GM21526 (cell line): Measurements from ENCODE around the gene PRCD.
"Not testable (repeated sequence)": the region's sequence is repeated elsewhere in the genome, so short reads cannot be mapped to it uniquely, and the experiment has no call there.

Experiments used
- ATAC-seq: cut with Tn5 transposase; IDR thresholded peaks from one replicate; pipeline ENCODE4 v1.9.1; 2021; ENCODE audit warnings: moderate library complexity; ENCODE audit not compliant: unreplicated experiment, low FRiP score

Gene PRCD

GRCh38 chr17:76550712-76551615 is 11.1 kb downstream of the PRCD start:
- ATAC-seq: no peak

- no peak for ATAC-seq
Observed at GRCh38 chr17:76551685-76552084, 11.8 kb downstream of the PRCD start.

DNA sequence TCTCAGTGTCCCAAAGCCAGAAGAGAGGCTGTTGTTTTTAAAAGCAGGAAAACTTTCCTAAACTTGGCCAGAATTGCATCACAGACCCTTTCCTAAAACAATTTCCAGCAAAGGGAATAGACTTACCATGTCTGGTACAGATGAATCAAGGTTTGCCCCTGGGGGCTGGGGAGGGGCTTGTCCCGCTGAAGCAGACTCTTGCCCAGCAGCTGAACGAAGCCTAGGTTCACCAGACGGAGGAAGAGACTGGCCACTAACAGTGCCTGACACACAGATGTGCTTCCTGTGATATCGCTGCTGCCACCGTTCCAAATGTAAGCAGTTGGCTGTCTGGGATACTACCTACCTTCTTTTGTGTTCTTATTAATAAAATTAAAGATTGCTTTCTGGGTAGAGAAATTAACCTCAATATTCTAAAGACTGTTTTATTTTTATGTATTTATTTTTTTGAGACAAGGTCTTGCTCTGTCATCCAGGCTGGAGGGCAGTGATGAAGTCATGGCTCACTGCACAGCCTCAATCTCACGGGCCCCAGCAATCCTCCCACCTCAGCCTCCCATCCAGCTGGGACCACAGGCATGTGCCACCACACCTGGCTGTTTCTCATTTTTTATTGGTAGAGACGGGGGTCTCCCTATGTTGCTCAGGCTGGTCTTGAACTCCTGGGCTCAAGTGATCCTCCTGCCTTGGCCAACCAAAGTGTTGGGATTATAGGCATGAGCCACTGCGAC is 13.5 kb downstream of the PRCD start:
- no peak for ATAC-seq

DNA sequence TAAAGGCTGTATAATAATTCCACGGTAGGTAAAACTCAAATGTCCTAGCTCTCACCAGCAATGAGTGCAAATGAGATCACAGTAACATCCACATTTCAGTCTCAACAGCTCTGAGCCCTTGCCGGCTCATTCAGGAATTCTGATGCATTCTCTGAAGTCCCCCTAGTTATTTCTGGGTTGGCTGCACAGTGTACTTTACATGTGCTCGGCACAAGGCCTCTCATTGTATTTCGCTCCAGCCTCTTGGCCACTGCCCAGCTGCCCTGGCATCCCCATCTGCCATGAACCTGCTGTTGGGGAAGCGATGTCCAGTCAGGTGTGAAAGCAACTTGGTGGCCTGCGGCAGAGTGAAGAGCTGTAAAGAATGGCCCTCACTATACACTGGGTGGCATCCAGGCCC is 14.3 kb downstream of the PRCD start:
- ATAC-seq: no peak

- peak; percentile 15 for ATAC-seq
Observed at GRCh38 chr17:76556765-76557367, 17.0 kb downstream of the PRCD start.

- peak; percentile 80 for ATAC-seq
Observed at GRCh38 chr17:76557368-76558197, 17.7 kb downstream of the PRCD start.

DNA sequence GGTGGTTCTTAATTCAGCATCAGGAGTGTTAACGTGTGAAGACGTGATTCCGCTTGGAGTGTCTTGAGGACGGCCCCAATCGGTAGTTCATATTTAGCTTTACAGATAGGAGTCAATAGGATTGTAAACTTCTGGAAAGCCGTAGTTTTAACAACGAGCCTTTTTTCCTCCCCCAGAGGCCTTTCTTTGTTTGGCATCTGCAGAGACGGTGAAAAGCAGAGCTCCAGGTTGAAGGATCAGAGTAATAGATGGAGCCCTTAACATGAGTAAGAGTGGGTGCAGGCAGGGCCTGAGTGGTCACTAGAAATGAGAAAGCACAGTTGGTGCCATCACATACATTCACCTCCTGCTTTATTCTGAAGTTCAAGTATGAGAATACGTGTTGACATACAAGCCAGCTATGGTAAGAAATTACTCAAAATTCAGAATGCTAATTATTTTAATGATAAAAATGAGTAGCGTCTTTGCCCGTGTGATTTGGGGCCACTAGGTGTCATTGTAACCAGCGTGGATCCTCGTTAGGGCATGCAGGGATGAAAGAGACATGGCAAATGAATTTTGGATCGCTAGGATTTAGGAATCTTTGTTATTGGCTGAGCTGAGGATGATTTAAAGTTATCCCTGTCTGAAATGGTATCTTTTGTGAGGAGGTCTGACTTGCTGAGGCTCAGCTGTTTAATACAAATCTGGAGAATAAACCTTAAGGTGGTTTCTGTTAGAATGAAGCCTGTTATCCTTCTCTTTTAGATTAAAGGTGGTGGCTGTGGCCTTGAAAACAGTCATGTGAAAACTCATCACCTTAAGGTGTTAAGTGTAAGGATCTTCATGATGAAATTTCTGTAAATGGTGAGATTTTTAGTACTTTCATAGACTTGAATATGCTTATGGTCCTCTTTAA is 18.6 kb downstream of the PRCD start:
- no peak for ATAC-seq

GRCh38 chr17:76559460-76559859 is 19.6 kb downstream of the PRCD start:
- ATAC-seq: not testable (repeated sequence)

DNA sequence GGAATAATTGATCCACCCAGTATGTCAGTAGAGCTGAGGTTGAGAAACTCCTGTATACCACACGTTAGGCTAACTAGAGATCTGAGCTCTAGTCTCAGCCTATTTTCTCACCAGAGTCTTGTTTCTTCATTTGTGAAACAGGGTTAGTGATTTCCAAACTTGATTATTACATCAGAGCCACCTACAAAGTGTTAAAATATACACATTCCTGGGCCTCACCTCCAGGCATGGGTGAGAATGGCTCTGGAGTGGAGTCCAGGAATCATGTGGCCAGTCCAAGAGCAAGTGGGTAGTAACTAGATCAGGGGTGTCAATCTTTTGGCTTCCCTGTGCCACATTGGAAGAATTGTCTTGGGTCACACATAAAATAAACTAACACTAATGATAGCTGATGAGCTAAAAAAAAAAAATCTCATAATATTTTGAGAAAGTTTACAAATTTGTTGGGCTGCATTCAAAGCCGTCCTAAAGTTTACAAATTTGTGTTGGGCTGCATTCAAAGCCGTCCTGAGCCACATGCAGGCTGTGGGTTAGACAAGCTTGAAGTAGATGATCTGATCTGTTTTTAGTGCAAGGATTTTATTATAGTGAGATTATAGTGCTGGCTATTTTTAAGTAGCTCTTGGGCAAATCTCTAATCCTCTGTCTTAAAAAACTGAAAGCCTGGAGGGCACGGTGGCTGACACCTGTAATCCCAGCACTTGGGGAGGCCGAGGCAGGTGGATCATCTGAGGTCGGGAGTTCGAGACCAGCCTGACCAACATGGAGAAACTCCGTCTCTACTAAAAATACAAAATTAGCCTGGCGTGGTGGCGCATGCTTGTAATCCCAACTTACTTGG is 20.4 kb downstream of the PRCD start:
- no peak for ATAC-seq

GRCh38 chr17:76560877-76561221 is 21.0 kb downstream of the PRCD start:
- ATAC-seq: no peak

- ATAC-seq: no peak
Observed at GRCh38 chr17:76561332-76561731, 21.5 kb downstream of the PRCD start.

DNA sequence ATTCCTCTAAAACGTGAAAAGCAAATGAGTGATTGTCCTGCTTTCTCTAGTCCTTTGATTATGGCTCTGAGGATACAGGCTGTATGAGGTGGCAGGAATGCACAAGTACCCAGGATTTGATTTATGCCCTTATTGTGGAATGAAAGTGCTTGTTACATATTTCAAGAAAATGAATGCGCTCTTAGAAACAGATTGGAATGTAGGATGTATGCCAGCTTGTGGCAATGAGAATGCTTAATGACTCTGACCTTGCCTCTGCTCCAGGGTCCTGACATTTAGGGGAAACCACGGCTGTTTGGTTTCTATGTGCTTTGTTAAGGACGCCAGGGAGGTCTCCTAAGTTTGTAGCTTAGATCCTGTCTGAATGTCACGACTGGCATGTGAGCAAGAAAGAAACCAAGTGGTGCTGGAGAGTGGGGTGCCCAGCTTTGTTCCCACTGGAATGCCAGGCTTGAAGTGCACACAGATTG is 22.0 kb downstream of the PRCD start:
- ATAC-seq: no peak

DNA sequence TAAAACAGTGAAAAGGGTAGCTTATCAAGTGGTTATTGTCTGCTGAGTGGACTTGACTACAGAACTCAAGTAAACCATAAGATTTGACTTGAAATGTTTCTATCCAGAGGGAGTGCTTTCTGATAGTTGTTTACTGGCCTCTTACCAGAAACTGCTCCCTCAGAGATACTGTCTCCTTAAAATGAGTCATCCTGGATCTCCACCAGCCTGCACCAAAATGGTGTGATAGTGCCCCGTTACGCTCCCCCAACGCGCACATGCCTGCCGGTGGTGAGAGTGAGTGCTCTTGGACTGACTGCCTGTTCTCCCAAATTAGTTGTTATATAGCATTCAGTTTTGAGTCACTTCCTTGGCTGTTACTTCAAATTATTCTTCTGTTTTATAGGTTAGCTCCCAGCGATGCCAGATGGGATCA is 22.9 kb downstream of the PRCD start:
- ATAC-seq: no peak

GRCh38 chr17:76563359-76563758 is 23.5 kb downstream of the PRCD start:
- not testable (repeated sequence) for ATAC-seq

DNA sequence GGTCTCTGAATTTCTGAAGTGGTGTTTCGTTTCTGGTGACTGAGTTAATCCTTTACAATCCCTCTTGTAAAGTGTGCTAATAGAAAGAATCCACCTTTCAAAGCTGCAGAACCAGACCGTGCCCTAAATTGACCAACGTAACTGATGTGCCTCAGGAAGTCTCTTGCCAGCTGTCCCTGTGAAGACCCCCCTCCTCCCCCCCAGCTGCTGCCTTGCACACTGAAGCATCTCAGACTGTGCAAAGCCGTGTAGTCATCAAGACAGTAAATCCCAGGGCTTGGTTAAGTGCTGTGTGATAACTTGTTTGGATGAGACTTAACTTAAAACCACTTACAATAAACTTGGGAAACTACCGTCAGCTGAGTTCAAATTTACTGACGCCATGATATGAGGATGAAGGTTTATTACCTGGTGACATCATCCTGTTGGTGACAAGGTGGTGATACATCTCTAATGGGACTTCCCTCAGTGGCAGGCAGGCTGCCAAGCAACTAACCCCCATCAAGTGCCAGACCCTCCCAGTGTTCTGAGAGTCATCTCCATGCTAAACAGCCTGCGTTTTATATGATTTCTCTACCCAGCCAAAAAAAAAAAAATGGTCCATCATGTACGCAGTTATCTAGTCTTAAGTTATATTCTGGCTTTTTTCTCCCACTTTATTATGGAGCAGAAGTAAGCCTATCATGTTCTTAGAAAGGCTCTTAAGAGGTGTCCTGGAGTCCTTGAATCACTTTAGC is 25.3 kb downstream of the PRCD start:
- not testable (repeated sequence) for ATAC-seq

DNA sequence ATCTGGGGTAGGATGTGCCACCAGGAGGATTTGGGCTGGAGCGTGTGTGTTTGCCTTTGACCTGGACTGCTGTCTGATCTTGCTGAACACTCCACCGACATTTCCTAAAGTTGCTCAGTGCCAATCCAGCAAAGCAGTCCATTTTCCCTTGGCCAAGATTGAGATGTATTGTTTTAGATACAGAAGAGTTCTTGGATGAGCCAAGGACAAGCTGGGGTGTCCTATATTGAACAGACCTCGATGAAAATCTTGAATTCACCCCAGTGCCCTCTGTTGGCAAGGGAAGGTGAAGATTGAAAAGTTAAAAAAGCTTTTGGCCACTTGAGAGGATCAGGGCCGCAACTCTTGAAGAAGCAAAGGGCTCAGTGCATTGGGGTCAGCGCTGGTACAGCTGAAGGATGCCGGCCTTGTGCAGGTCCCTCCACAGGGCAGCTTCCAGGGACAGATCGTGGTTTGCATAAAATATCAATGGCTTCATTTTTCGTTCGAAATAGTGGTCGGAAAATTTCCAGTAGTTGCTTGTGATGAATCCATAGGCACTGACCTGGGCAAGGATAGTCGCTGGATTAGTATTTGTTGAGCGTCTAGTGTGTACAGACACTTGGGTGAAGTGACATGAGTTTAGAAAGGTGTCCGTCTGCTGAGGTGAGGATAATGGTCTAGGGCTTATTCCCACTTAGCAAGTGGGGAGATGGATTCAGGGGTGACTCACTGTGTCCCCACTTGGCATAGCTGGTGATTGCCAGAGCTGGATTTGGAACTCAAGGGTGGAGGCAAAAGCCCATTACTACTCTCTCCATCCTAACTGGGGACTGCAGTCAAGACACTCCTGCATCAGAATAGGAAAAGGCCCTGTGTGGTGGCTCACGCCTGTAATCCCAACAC is 26.1 kb downstream of the PRCD start:
- no peak for ATAC-seq

DNA sequence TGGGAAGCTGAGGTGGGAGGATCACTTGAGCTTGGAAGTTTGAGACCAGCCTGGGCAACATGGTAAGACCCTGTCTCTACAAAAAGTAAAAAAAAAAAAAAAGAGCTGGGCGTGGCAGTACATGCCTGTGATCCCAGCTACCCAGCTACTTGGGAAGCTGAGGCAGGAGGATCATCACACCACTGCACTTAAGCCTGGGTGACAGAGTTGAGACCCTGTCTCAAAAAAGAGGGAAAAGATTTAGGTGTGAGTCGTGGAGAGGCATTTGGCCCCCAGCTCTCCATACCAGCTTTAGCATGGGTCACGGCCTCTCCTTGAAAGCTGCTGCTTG is 26.7 kb downstream of the PRCD start:
- ATAC-seq: no peak
